Central memory CD4-positive, alpha-beta T cell (primary cell): ENCODE measurements around the gene TTC39C.
"Not testable (repeated sequence)": the region's sequence is repeated elsewhere in the genome, so short reads cannot be mapped to it uniquely, and the experiment has no call there.

Experiments used
- DNase-seq: peaks from one replicate; pipeline ENCODE4 v3.0.0; 2022

The TTC39C gene

GRCh38 chr18:24018299-24018886 is 3.8 kb downstream of the TTC39C start:
- DNase-seq = no peak

GRCh38 chr18:24019641-24020331 is 5.2 kb downstream of the TTC39C start:
- DNase-seq = peak; percentile 80

- no peak for DNase-seq
Observed at GRCh38 chr18:24021505-24021904, 7.0 kb downstream of the TTC39C start.

GRCh38 chr18:24022161-24022560 is 7.6 kb downstream of the TTC39C start:
- no peak for DNase-seq

- DNase-seq = no peak
Observed at GRCh38 chr18:24023185-24023814, 8.7 kb downstream of the TTC39C start.

GRCh38 chr18:24024425-24024824 is 9.9 kb downstream of the TTC39C start:
- no peak for DNase-seq

GRCh38 chr18:24026457-24026856 is 11.9 kb downstream of the TTC39C start:
- no peak for DNase-seq

- DNase-seq = no peak
Observed at GRCh38 chr18:24027156-24027827, 12.7 kb downstream of the TTC39C start.

- not testable (repeated sequence) for DNase-seq
Observed at GRCh38 chr18:24028946-24029345, 14.4 kb downstream of the TTC39C start.

- no peak for DNase-seq
Observed at GRCh38 chr18:24031318-24031717, 16.8 kb downstream of the TTC39C start.

- no peak for DNase-seq
Observed at GRCh38 chr18:24031916-24032315, 17.4 kb downstream of the TTC39C start.

- no peak for DNase-seq
Observed at GRCh38 chr18:24033641-24034412, 19.3 kb downstream of the TTC39C start.

- no peak for DNase-seq
Observed at GRCh38 chr18:24035316-24035715, 20.8 kb downstream of the TTC39C start.

GRCh38 chr18:24039671-24040070 is 25.1 kb downstream of the TTC39C start:
- no peak for DNase-seq

GRCh38 chr18:24041691-24042090 is 27.1 kb downstream of the TTC39C start:
- DNase-seq = no peak

- DNase-seq = no peak
Observed at GRCh38 chr18:24043403-24043802, 28.8 kb downstream of the TTC39C start.

GRCh38 chr18:24048261-24048660 is 33.7 kb downstream of the TTC39C start:
- no peak for DNase-seq

- DNase-seq = no peak
Observed at GRCh38 chr18:24049142-24049541, 34.6 kb downstream of the TTC39C start.

GRCh38 chr18:24051031-24051947 is 36.7 kb downstream of the TTC39C start:
- no peak for DNase-seq

- no peak for DNase-seq
Observed at GRCh38 chr18:24052053-24052452, 37.5 kb downstream of the TTC39C start.

GRCh38 chr18:24053211-24053610 is 38.7 kb downstream of the TTC39C start:
- DNase-seq = peak; percentile 15

GRCh38 chr18:24054130-24054529 is 39.6 kb downstream of the TTC39C start:
- no peak for DNase-seq
